NB4 (cell line): Measurements from ENCODE around the gene FKBP11.

Experiments used
- MAX ChIP-seq: IDR thresholded peaks from 2 replicates; pipeline ENCODE4 v1.6.1; 2011; ENCODE audit warnings: low read depth, low read length
- MYC ChIP-seq: IDR thresholded peaks from 2 replicates; pipeline ENCODE4 v1.6.1; 2011; ENCODE audit warnings: low read depth, low read length
- POLR2A ChIP-seq: IDR thresholded peaks from 2 replicates; pipeline ENCODE4 v1.6.1; 2011; ENCODE audit warnings: mild to moderate bottlenecking; ENCODE audit not compliant: insufficient read length; ENCODE audit errors: extremely low read depth
- TF ChIP-seq, protein P1 (sequence below): IDR thresholded peaks from one replicate; pipeline ENCODE4 v1.5.1; 2012; ENCODE audit warnings: low read depth, low read length

DNA sequence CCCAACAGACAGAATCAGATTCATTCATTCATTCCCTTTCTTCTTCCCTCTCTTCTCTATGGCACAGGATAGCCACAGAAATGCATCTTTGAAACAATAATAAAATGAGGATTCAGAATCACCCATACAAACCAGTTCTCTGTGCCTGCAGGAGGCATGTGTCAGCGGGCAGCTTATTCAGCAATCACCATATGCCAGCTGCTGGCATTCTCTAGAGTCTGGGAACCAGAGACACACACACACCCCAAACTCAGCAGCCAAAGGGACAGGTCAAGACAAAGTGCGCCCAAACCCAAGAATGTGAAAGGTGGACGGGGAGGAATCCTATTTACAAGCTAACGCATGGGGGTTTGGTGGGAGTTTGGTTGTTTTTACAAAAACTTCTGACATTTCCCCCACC is 17.9 kb upstream of the FKBP11 start:
- TF ChIP-seq, protein P1, sequence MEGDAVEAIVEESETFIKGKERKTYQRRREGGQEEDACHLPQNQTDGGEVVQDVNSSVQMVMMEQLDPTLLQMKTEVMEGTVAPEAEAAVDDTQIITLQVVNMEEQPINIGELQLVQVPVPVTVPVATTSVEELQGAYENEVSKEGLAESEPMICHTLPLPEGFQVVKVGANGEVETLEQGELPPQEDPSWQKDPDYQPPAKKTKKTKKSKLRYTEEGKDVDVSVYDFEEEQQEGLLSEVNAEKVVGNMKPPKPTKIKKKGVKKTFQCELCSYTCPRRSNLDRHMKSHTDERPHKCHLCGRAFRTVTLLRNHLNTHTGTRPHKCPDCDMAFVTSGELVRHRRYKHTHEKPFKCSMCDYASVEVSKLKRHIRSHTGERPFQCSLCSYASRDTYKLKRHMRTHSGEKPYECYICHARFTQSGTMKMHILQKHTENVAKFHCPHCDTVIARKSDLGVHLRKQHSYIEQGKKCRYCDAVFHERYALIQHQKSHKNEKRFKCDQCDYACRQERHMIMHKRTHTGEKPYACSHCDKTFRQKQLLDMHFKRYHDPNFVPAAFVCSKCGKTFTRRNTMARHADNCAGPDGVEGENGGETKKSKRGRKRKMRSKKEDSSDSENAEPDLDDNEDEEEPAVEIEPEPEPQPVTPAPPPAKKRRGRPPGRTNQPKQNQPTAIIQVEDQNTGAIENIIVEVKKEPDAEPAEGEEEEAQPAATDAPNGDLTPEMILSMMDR: no peak
- TF ChIP-seq POLR2A (no peak), MAX (no peak), MYC (no peak)
